H1 (cell line): ENCODE results near the gene NAA38. TPM values are rescaled to one million over a fixed set of nuclear protein-coding genes. Genes with fewer than 3 reads are reported as not detected.

Experiments used
- CTCF ChIA-PET: fragments of 300-600 bp; sonication (Branson Sonifier 250); formaldehyde crosslinking; loops from one replicate; lab custom pipeline; 2021; ENCODE audit not compliant: partially characterized antibody; lab: Charles Lee
- POLR2A ChIA-PET: fragments of 300-600 bp; sonication (Branson Sonifier 250); formaldehyde crosslinking; loops from one replicate; lab custom pipeline; 2021; ENCODE audit warnings: inconsistent platforms; ENCODE audit not compliant: partially characterized antibody; lab: Charles Lee
- DNase-seq, 2 experiments: peaks; one replicate each; pipeline versions ENCODE4 v3.0.0 to v3.0.0-alpha.2; 2010 to 2022; ENCODE audit warnings: low spot score in 2 of 2, low read depth in 1 of 2, mixed read lengths in 1 of 2
- FAIRE-seq: peaks from 2 replicates; lab custom pipeline; 2011; peaks lifted over from hg19 to GRCh38; lab: Jason Lieb, UNC
- H2AFZ ChIP-seq: 2 replicates; pipeline ENCODE4 v1.8.1; 2012; ENCODE audit warnings: low read length, inconsistent platforms
- H2AK5ac ChIP-seq: 2 replicates; pipeline ENCODE4 v1.6.1; 2013; ENCODE audit warnings: low read depth, low read length
- H2BK120ac ChIP-seq: replicated peaks from 2 replicates; pipeline ENCODE3; 2013; ENCODE audit warnings: low read depth, low read length, inconsistent platforms
- H2BK12ac ChIP-seq: 2 replicates; pipeline ENCODE4 v1.6.1; 2013; ENCODE audit warnings: low read depth, low read length
- H2BK15ac ChIP-seq: 2 replicates; pipeline ENCODE4 v1.6.1; 2013; ENCODE audit warnings: low read length
- H2BK20ac ChIP-seq: 2 replicates; pipeline ENCODE4 v1.6.1; 2013; ENCODE audit warnings: low read length
- H2BK5ac ChIP-seq: 2 replicates; pipeline ENCODE4 v1.6.1; 2013; ENCODE audit warnings: low read depth, low read length
- H3K14ac ChIP-seq: 2 replicates; pipeline ENCODE4 v1.6.1; 2013; ENCODE audit warnings: inconsistent platforms; ENCODE audit not compliant: insufficient read length
- H3K18ac ChIP-seq: 2 replicates; pipeline ENCODE4 v1.6.1; 2013; ENCODE audit warnings: low read length; ENCODE audit errors: extremely low read depth
- H3K23ac ChIP-seq: 2 replicates; pipeline ENCODE4 v1.6.1; 2013; ENCODE audit warnings: inconsistent platforms; ENCODE audit not compliant: insufficient read length
- H3K23me2 ChIP-seq: 2 replicates; pipeline ENCODE4 v1.6.1; 2013; ENCODE audit warnings: low read depth, low read length
- H3K27ac ChIP-seq: 2 replicates; pipeline ENCODE4 v1.6.1; 2011; ENCODE audit warnings: low read depth, low read length, inconsistent platforms
- H3K27me3 ChIP-seq, 4 experiments: replicated peaks in 1 of 4; 1 replicate in 1 of 4; 2 replicates in 3 of 4; pipeline versions ENCODE4 v1.6.1 to v1.8.1; 2011 to 2013; ENCODE audit warnings: low read length in 3 of 4, mild to moderate bottlenecking in 3 of 4, inconsistent platforms in 2 of 4, mixed read lengths in 2 of 4, moderate library complexity in 1 of 4; ENCODE audit not compliant: control insufficient read depth in 3 of 4, insufficient read depth in 3 of 4; ENCODE audit errors: extremely low read depth in 1 of 4
- H3K36me3 ChIP-seq, 4 experiments: 2 replicates each; pipeline versions ENCODE4 v1.6.1 to v1.8.1; 2011 to 2013; ENCODE audit warnings: mild to moderate bottlenecking in 4 of 4, low read length in 3 of 4, moderate library complexity in 2 of 4, control low read depth in 1 of 4, inconsistent platforms in 1 of 4; ENCODE audit not compliant: insufficient read depth in 4 of 4, control insufficient read depth in 2 of 4
- H3K4ac ChIP-seq: replicated peaks from 2 replicates; pipeline ENCODE3; 2013; ENCODE audit warnings: low read length, low read depth, mixed read lengths, inconsistent platforms; ENCODE audit not compliant: insufficient read length
- H3K4me1 ChIP-seq, 4 experiments: replicated peaks in 1 of 4; 1 replicate in 1 of 4; 2 replicates in 3 of 4; pipeline versions ENCODE4 v1.6.1 to v1.8.1; 2011 to 2013; ENCODE audit warnings: low read length in 3 of 4, inconsistent platforms in 2 of 4, mixed read lengths in 1 of 4; ENCODE audit not compliant: insufficient read depth in 4 of 4, control insufficient read depth in 3 of 4
- H3K4me2 ChIP-seq, 2 experiments: 2 replicates each; pipeline versions ENCODE4 v1.6.1 to v1.8.1; 2011 to 2013; ENCODE audit warnings: low read depth in 2 of 2, low read length in 2 of 2, control low read depth in 1 of 2, inconsistent platforms in 1 of 2, mild to moderate bottlenecking in 1 of 2; ENCODE audit not compliant: insufficient read depth in 1 of 2
- H3K4me3 ChIP-seq, 4 experiments: fragments of 200-600, 300-600 bp in 1 of 4; sonication (generic), shearing (Covaris generic), sonication (Bioruptor Twin) in 1 of 4; 2 replicates each; pipeline versions ENCODE4 v1.5.1 to v1.8.1; 2011 to 2016; ENCODE audit warnings: low read length in 4 of 4, low read depth in 3 of 4, control low read depth in 2 of 4, inconsistent platforms in 2 of 4, mild to moderate bottlenecking in 2 of 4, mixed read lengths in 1 of 4, moderate library complexity in 1 of 4; ENCODE audit not compliant: insufficient read depth in 2 of 4; ENCODE audit errors: extremely low read depth in 1 of 4
- H3K56ac ChIP-seq: replicated peaks from 2 replicates; pipeline ENCODE3; 2013; ENCODE audit warnings: low read depth, mild to moderate bottlenecking, mixed read lengths, low read length, inconsistent platforms; ENCODE audit not compliant: insufficient read length
- H3K79me1 ChIP-seq: 2 replicates; pipeline ENCODE4 v1.6.1; 2013; ENCODE audit warnings: low read depth, low read length, control low read depth
- H3K79me2 ChIP-seq, 2 experiments: 2 replicates each; pipeline versions ENCODE4 v1.6.1 to v1.8.1; 2012 to 2013; ENCODE audit warnings: low read length in 2 of 2, mild to moderate bottlenecking in 2 of 2, inconsistent platforms in 1 of 2; ENCODE audit not compliant: insufficient read depth in 2 of 2, control insufficient read depth in 1 of 2
- H3K9ac ChIP-seq, 4 experiments: replicated peaks in 1 of 4; 1 replicate in 1 of 4; 2 replicates in 3 of 4; pipeline versions ENCODE4 v1.6.1 to v1.8.1; 2011 to 2013; ENCODE audit warnings: low read depth in 3 of 4, low read length in 3 of 4, control low read depth in 2 of 4, mild to moderate bottlenecking in 2 of 4, moderate library complexity in 2 of 4, inconsistent platforms in 1 of 4; ENCODE audit errors: extremely low read depth in 1 of 4
- H3K9me3 ChIP-seq, 2 experiments: 2 replicates each; pipeline versions ENCODE4 v1.6.1 to v1.8.1; 2012 to 2013; ENCODE audit warnings: mild to moderate bottlenecking in 2 of 2, moderate library complexity in 2 of 2, control low read depth in 1 of 2, inconsistent platforms in 1 of 2, low read depth in 1 of 2, low read length in 1 of 2, mixed read lengths in 1 of 2; ENCODE audit not compliant: insufficient read depth in 2 of 2
- H4K20me1 ChIP-seq, 2 experiments: replicated peaks in 1 of 2; 2 replicates each; pipeline versions ENCODE3 to v1.8.1; 2011 to 2013; ENCODE audit warnings: inconsistent platforms in 2 of 2, low read length in 2 of 2, mild to moderate bottlenecking in 1 of 2; ENCODE audit not compliant: insufficient read depth in 2 of 2, control insufficient read depth in 1 of 2
- H4K5ac ChIP-seq: 2 replicates; pipeline ENCODE4 v1.6.1; 2013; ENCODE audit warnings: low read length, low read depth, mixed read lengths, inconsistent platforms; ENCODE audit not compliant: insufficient read length
- H4K8ac ChIP-seq: 2 replicates; pipeline ENCODE4 v1.8.0; 2013; ENCODE audit warnings: mild to moderate bottlenecking, moderate library complexity, low read length, inconsistent platforms; ENCODE audit not compliant: insufficient read depth; ENCODE audit errors: extremely low read depth
- H4K91ac ChIP-seq: replicated peaks from 2 replicates; pipeline ENCODE3; 2013; ENCODE audit warnings: low read length, mixed read lengths, inconsistent platforms; ENCODE audit not compliant: insufficient read length
- E2F6 ChIP-seq: IDR thresholded peaks from 2 replicates; pipeline ENCODE4 v1.6.1; 2012; ENCODE audit warnings: inconsistent platforms
- EZH2 ChIP-seq: fragments of 200-600 bp; sonication (generic); IDR thresholded peaks from 2 replicates; pipeline ENCODE4 v1.7.1; 2012; ENCODE audit warnings: low read depth, mild to moderate bottlenecking, moderate library complexity, low read length, inconsistent platforms; ENCODE audit not compliant: severe bottlenecking
- KDM4A ChIP-seq: IDR thresholded peaks from one replicate; pipeline ENCODE4 v1.7.1; 2012; ENCODE audit warnings: low read depth, mild to moderate bottlenecking, moderate library complexity, low read length, inconsistent platforms; ENCODE audit not compliant: severe bottlenecking
- NANOG ChIP-seq: IDR thresholded peaks from 2 replicates; pipeline ENCODE4 v1.6.1; 2011; ENCODE audit warnings: low read length, low read depth, mild to moderate bottlenecking, inconsistent platforms; ENCODE audit not compliant: insufficient read depth, poor library complexity, severe bottlenecking
- RNF2 ChIP-seq: fragments of 200-900, 300-1000 bp; sonication (generic); IDR thresholded peaks from 2 replicates; pipeline ENCODE4 v1.7.1; 2016; ENCODE audit warnings: borderline replicate concordance, low read depth, mild to moderate bottlenecking, antibody characterized with exemption, low read length; ENCODE audit not compliant: poor library complexity, severe bottlenecking; ENCODE audit errors: missing control alignments
- SP1 ChIP-seq: IDR thresholded peaks from 2 replicates; pipeline ENCODE4 v1.6.1; 2011; ENCODE audit warnings: low read depth, low read length
- TCF12 ChIP-seq: IDR thresholded peaks from 2 replicates; pipeline ENCODE4 v1.6.1; 2011; ENCODE audit warnings: low read depth, mild to moderate bottlenecking, low read length
- WGBS, 2 experiments: shearing (Covaris generic) in 1 of 2; methylation state at CpG; one replicate each; pipeline versions ENCODE4 v1.1.6 to v1.1.7; 2013 to 2015; ENCODE audit warnings: low lambda C conversion rate in 2 of 2, mixed read lengths in 2 of 2, inconsistent platforms in 1 of 2, low coverage in 1 of 2, missing lambda C conversion rate in 1 of 2; ENCODE audit not compliant: insufficient replicate concordance in 2 of 2, insufficient coverage in 1 of 2, insufficient read length in 1 of 2; ENCODE audit errors: extremely low coverage in 1 of 2, missing lambda C conversion rate in 1 of 2; 5-methylcytosine and 5-hydroxymethylcytosine counted together
- polyA plus RNA-seq, 7 experiments: library from polyadenylated mRNA; depleted of rRNA in 3 of 7; stranded (reverse) in 5 of 7; unstranded in 2 of 7; fragments of >200 nt in 5 of 7; fragments of 200-250 nt in 2 of 7; gene quantifications; 1 replicate in 5 of 7; 2 replicates in 1 of 7; 4 replicates in 1 of 7; pipeline versions ENCODE4 v1.2.1 to v1.2.3, GENCODE V29; 2011 to 2013; ENCODE audit warnings: missing spikeins in 2 of 7, mixed read lengths in 2 of 7
- total RNA-seq: library from RNA; stranded (reverse); fragmentation: NEBNext Ultra II Directional; extraction: Animal tissue kit (Norgen Biotek cat#: 25700); gene quantifications from 2 replicates; pipeline ENCODE4 v1.2.1, GENCODE V29; 2021
- TF ChIP-seq, protein P1 (sequence below): IDR thresholded peaks from 2 replicates; pipeline ENCODE4 v1.6.1; 2012; ENCODE audit warnings: inconsistent platforms

NAA38 gene
- total and polyA plus RNA-seq, 2 of the 8 experiments (the other 6 are each of a cell fraction or from before 2014, with no cell fraction given): 30.2 to 109 TPM

DNA sequence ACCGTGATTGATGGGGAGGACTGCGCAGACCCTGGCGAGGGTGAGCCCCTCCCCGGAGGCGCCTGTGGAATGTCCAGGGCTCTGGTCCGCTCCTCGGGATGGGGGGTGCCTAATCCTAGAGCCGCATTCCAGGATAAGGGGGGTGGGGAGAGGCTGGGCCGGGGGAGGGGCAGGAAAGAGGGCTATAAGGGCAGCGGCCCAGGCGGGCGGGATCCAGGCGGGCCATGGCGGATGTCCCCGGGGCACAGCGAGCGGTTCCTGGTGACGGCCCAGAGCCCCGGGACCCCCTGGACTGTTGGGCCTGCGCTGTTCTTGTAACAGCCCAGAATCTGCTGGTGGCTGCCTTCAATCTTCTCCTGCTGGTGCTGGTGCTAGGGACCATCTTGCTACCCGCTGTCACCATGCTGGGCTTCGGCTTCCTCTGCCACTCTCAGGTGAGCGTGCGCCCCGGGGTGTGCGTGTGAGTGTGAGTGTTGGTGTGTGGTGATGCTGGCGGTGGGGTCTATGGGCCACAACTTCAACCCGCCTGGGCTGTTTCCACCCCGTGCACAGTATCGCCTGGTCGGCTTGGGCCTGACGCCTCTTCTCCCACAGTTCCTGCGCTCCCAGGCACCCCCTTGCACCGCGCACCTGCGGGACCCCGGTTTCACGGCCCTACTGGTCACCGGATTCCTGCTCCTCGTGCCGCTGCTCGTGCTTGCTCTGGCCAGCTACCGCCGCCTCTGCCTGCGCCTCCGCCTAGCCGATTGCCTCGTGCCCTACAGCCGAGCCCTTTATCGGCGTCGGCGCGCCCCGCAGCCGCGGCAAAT lies 2.3 kb downstream of the NAA38 start, which contains the start of gene TMEM88:
Gene TMEM88 (plus strand): TSS at position 216 of the 809 bp plus-strand sequence. CDS start 9 bp downstream, at position 225.
- Histone ChIP-seq H4K5ac (no peak within 1 kb of the TSS), H2BK120ac (no peak within 1 kb of the TSS), H4K91ac (no peak within 1 kb of the TSS), H3K4ac (peak within 1 kb of the TSS; percentile 19), H3K9ac (peak within 1 kb of the TSS in 1 of 4 experiments; percentile 47; a peak in 2 of 7 replicates), H3K4me3 (peak within 1 kb of the TSS; percentile 35 to 84 (median 54)), H3K4me2 (peak within 1 kb of the TSS; percentile 74 to 97), H3K79me1 (no peaks in the 10 kb centered on the region), H3K79me2 (peaks cover 0 to 5% of the 10 kb centered on the region in 2 experiments; a peak in 1 of 4 replicates), H4K20me1 (peaks cover 0 to 19% of the 10 kb centered on the region in 2 experiments), H2BK12ac (peak within 1 kb of the TSS; percentile 92; the same call in 1 of the 2 replicates), H3K27ac (no peak within 1 kb of the TSS), H3K36me3 (peaks cover 0 to 4% (median 0%) of the 10 kb centered on the region in 4 experiments; a peak in 2 of 8 replicates), H2BK15ac (peak within 1 kb of the TSS; percentile 29; the same call in 1 of the 2 replicates), H2BK20ac (peak within 1 kb of the TSS; percentile 80; the same call in 1 of the 2 replicates), H3K4me1 (peaks cover 0 to 40% (median 33%) of the 10 kb centered on the region in 4 experiments; a peak in 6 of 7 replicates), H3K23ac (no peak within 1 kb of the TSS), H3K18ac (peak within 1 kb of the TSS; percentile 60), H2AK5ac (peak within 1 kb of the TSS; percentile 69; the same call in 1 of the 2 replicates), H2AFZ (no peak within 1 kb of the TSS), H3K9me3 (no peaks in the 10 kb centered on the region), H3K56ac (no peak within 1 kb of the TSS), H4K8ac (peak within 1 kb of the TSS; percentile 17; the same call in 1 of the 2 replicates), H3K23me2 (peaks cover 26% of the 10 kb centered on the region), H3K14ac (no peak within 1 kb of the TSS), H3K27me3 (peaks cover 32 to 53% (median 49%) of the 10 kb centered on the region in 4 experiments), H2BK5ac (no peak within 1 kb of the TSS; the same call in 1 of the 2 replicates)
- WGBS, 2 experiments: 2% methylated on average over 44 of the region's 57 CpGs; no CpG with 5 or more reads in 1 of the 2 experiments
- ChIA-PET POLR2A (interaction anchor here (1.1 to 3.1 kb wide), 5 partner anchors 10 to 133 kb away, joined by 4 to 34 read pairs (median 20); partner anchors contain the start of gene KDM6B), CTCF (interaction anchor here (1.4 to 2.7 kb wide), 2 partner anchors 10 to 22 kb away, joined by 4 to 7 read pairs; no protein-coding TSS in a partner anchor)
- peak in 1 of 2 experiments; percentile 66 for DNase-seq
- no peak for FAIRE-seq
- TF ChIP-seq KDM4A (peak; percentile 40), EZH2 (peak; percentile 76), SP1 (0 out of 2 replicates have a peak, but pooled peaks have one; percentile 46), TCF12 (0 out of 2 replicates have a peak, but pooled peaks have one; percentile 43), RNF2 (no peak), E2F6 (peak; percentile 88), NANOG (no peak)
- TF ChIP-seq, protein P1, sequence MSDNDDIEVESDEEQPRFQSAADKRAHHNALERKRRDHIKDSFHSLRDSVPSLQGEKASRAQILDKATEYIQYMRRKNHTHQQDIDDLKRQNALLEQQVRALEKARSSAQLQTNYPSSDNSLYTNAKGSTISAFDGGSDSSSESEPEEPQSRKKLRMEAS: peak; percentile 90
